WTC11 (cell line): Measurements from ENCODE around the gene KCNS3. TPM values are rescaled to one million over a fixed set of nuclear protein-coding genes. Genes with fewer than 3 reads are reported as not detected.

Source experiments
- ATAC-seq: fragments of 200-7000 bp; cut with Tn5 transposase; 2 replicates; pipeline ENCODE4 v1.10.0; 2021; ENCODE audit warnings: mild to moderate bottlenecking, moderate library complexity
- CTCF ChIA-PET: fragments of 300-600 bp; sonication (Branson Sonifier 250); formaldehyde crosslinking; loops from one replicate; lab custom pipeline; 2021; ENCODE audit warnings: antibody characterized with exemption; lab: Charles Lee
- POLR2A ChIA-PET: fragments of 350-600 bp; sonication (Branson Sonifier 250); formaldehyde crosslinking; loops from one replicate; lab custom pipeline; 2021; ENCODE audit warnings: antibody characterized with exemption; lab: Charles Lee
- DNase-seq: peaks from one replicate; pipeline ENCODE4 v3.0.0; 2021; ENCODE audit warnings: low spot score
- H3K27ac Mint-ChIP-seq: 2 replicates; pipeline ENCODE4 v1.8.0; 2021; ENCODE audit warnings: mixed read lengths
- H3K27me3 Mint-ChIP-seq: 2 replicates; pipeline ENCODE4 v1.8.0; 2021; ENCODE audit warnings: low read depth, mild to moderate bottlenecking, moderate library complexity, mixed read lengths
- H3K36me3 Mint-ChIP-seq: 2 replicates; pipeline ENCODE4 v1.8.0; 2021; ENCODE audit warnings: mixed read lengths
- H3K4me1 Mint-ChIP-seq: 2 replicates; pipeline ENCODE4 v1.8.0; 2022; ENCODE audit warnings: mixed read lengths
- H3K4me3 Mint-ChIP-seq: 2 replicates; pipeline ENCODE4 v1.8.0; 2021; ENCODE audit warnings: mild to moderate bottlenecking, moderate library complexity, mixed read lengths
- H3K9me3 Mint-ChIP-seq: 2 replicates; pipeline ENCODE4 v1.8.0; 2021; ENCODE audit warnings: mixed read lengths
- E2F4 ChIP-seq: sonication (generic); formaldehyde crosslinking; IDR thresholded peaks from 2 replicates; pipeline ENCODE4 v1.8.1; 2022; ENCODE audit warnings: low read depth, mild to moderate bottlenecking, moderate library complexity, missing genetic modification reagents, borderline replicate concordance
- EMX1 ChIP-seq: fragments of 250-450 bp; sonication (Bioruptor Pico); IDR thresholded peaks from 2 replicates; pipeline ENCODE4 v1.8.0; 2021; ENCODE audit warnings: mild to moderate bottlenecking
- JUN ChIP-seq: sonication (generic); formaldehyde crosslinking; IDR thresholded peaks from 2 replicates; pipeline ENCODE4 v1.8.0; 2023; ENCODE audit warnings: mild to moderate bottlenecking, missing genetic modification reagents
- TEAD1 ChIP-seq: sonication (generic); formaldehyde crosslinking; IDR thresholded peaks from 2 replicates; pipeline ENCODE4 v1.8.0; 2022; ENCODE audit warnings: mild to moderate bottlenecking, missing genetic modification reagents
- ZNF423 ChIP-seq: fragments of 250-450 bp; sonication (Bioruptor Pico); IDR thresholded peaks from 2 replicates; pipeline ENCODE4 v2.1.2; 2022; ENCODE audit warnings: mild to moderate bottlenecking, moderate library complexity
- total RNA-seq: library from RNA; stranded (reverse); gene quantifications from 3 replicates; pipeline ENCODE4 v1.2.3, GENCODE V29; 2021
- TF ChIP-seq, protein P1 (sequence below): sonication (generic); formaldehyde crosslinking; IDR thresholded peaks from 2 replicates; pipeline ENCODE4 v1.8.1; 2022; ENCODE audit warnings: missing genetic modification reagents, borderline replicate concordance
- TF ChIP-seq, protein P2 (sequence below): fragments of 250-450 bp; sonication (Bioruptor Pico); IDR thresholded peaks from 2 replicates; pipeline ENCODE4 v1.9.0; 2021; ENCODE audit warnings: mild to moderate bottlenecking, borderline replicate concordance
- TF ChIP-seq, protein P3 (sequence below): fragments of 250-450 bp; sonication (Bioruptor Pico); IDR thresholded peaks from 2 replicates; pipeline ENCODE4 v1.9.0; 2021; ENCODE audit warnings: mild to moderate bottlenecking
- TF ChIP-seq, protein P4 (sequence below): sonication (generic); formaldehyde crosslinking; IDR thresholded peaks from 2 replicates; pipeline ENCODE4 v1.8.1; 2022; ENCODE audit warnings: low read depth, missing genetic modification reagents, borderline replicate concordance

Gene KCNS3
- total RNA-seq, 1 experiment from 2014 or later: 25.2 TPM

GRCh38 chr2:17966798-17967197, 88.3 kb downstream of the KCNS3 start (continued):
- TF ChIP-seq, protein P1, sequence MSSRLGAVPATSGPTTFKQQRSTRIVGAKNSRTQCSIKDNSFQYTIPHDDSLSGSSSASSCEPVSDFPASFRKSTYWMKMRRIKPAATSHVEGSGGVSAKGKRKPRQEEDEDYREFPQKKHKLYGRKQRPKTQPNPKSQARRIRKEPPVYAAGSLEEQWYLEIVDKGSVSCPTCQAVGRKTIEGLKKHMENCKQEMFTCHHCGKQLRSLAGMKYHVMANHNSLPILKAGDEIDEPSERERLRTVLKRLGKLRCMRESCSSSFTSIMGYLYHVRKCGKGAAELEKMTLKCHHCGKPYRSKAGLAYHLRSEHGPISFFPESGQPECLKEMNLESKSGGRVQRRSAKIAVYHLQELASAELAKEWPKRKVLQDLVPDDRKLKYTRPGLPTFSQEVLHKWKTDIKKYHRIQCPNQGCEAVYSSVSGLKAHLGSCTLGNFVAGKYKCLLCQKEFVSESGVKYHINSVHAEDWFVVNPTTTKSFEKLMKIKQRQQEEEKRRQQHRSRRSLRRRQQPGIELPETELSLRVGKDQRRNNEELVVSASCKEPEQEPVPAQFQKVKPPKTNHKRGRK (CRISPR knock-in tag): no peak
- TF ChIP-seq EMX1 (CRISPR knock-in tag): no peak
- no peak for TF ChIP-seq JUN (CRISPR knock-in tag)
- TF ChIP-seq, protein P2, sequence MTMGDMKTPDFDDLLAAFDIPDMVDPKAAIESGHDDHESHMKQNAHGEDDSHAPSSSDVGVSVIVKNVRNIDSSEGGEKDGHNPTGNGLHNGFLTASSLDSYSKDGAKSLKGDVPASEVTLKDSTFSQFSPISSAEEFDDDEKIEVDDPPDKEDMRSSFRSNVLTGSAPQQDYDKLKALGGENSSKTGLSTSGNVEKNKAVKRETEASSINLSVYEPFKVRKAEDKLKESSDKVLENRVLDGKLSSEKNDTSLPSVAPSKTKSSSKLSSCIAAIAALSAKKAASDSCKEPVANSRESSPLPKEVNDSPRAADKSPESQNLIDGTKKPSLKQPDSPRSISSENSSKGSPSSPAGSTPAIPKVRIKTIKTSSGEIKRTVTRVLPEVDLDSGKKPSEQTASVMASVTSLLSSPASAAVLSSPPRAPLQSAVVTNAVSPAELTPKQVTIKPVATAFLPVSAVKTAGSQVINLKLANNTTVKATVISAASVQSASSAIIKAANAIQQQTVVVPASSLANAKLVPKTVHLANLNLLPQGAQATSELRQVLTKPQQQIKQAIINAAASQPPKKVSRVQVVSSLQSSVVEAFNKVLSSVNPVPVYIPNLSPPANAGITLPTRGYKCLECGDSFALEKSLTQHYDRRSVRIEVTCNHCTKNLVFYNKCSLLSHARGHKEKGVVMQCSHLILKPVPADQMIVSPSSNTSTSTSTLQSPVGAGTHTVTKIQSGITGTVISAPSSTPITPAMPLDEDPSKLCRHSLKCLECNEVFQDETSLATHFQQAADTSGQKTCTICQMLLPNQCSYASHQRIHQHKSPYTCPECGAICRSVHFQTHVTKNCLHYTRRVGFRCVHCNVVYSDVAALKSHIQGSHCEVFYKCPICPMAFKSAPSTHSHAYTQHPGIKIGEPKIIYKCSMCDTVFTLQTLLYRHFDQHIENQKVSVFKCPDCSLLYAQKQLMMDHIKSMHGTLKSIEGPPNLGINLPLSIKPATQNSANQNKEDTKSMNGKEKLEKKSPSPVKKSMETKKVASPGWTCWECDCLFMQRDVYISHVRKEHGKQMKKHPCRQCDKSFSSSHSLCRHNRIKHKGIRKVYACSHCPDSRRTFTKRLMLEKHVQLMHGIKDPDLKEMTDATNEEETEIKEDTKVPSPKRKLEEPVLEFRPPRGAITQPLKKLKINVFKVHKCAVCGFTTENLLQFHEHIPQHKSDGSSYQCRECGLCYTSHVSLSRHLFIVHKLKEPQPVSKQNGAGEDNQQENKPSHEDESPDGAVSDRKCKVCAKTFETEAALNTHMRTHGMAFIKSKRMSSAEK (CRISPR knock-in tag): no peak
- no peak for TF ChIP-seq E2F4
- TF ChIP-seq, protein P3, sequence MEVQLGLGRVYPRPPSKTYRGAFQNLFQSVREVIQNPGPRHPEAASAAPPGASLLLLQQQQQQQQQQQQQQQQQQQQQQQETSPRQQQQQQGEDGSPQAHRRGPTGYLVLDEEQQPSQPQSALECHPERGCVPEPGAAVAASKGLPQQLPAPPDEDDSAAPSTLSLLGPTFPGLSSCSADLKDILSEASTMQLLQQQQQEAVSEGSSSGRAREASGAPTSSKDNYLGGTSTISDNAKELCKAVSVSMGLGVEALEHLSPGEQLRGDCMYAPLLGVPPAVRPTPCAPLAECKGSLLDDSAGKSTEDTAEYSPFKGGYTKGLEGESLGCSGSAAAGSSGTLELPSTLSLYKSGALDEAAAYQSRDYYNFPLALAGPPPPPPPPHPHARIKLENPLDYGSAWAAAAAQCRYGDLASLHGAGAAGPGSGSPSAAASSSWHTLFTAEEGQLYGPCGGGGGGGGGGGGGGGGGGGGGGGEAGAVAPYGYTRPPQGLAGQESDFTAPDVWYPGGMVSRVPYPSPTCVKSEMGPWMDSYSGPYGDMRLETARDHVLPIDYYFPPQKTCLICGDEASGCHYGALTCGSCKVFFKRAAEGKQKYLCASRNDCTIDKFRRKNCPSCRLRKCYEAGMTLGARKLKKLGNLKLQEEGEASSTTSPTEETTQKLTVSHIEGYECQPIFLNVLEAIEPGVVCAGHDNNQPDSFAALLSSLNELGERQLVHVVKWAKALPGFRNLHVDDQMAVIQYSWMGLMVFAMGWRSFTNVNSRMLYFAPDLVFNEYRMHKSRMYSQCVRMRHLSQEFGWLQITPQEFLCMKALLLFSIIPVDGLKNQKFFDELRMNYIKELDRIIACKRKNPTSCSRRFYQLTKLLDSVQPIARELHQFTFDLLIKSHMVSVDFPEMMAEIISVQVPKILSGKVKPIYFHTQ (CRISPR knock-in tag): no peak
- TF ChIP-seq, all 79 proteins: peak for 0

DNA sequence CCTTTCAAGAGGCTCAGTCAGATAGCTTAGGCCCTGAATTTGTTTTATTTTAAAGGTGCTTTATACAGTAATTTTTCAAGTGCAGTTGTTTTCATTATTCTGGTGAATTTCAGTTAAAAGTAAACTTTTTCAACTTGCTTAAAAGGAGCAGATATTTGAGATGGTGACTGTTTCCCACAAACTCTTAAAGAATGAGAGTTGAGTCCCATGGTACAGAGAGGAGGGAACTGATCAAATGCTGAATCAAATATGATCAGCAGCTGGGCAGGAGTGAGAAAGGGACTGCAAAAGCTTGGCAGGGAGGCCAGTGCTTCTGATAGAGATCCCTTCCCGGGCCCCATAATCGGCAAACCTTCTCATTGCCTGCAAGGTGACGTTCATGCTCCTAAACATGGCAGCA, 91.2 kb downstream of the KCNS3 start:
- TF ChIP-seq ZNF423 (no peak), TEAD1 (CRISPR knock-in tag) (no peak)
- TF ChIP-seq, all 79 proteins: peak for 0
- ChIA-PET CTCF (no interaction called here), POLR2A (no interaction called here)
- ATAC-seq (no peak), DNase-seq (no peak)
- Mint-ChIP-seq H3K4me1 (no peaks in the 10 kb centered on the region), H3K36me3 (no peaks in the 10 kb centered on the region), H3K27me3 (no peaks in the 10 kb centered on the region), H3K9me3 (no peaks in the 10 kb centered on the region), H3K4me3 (no peak overlapping the region), H3K27ac (no peak overlapping the region)

DNA sequence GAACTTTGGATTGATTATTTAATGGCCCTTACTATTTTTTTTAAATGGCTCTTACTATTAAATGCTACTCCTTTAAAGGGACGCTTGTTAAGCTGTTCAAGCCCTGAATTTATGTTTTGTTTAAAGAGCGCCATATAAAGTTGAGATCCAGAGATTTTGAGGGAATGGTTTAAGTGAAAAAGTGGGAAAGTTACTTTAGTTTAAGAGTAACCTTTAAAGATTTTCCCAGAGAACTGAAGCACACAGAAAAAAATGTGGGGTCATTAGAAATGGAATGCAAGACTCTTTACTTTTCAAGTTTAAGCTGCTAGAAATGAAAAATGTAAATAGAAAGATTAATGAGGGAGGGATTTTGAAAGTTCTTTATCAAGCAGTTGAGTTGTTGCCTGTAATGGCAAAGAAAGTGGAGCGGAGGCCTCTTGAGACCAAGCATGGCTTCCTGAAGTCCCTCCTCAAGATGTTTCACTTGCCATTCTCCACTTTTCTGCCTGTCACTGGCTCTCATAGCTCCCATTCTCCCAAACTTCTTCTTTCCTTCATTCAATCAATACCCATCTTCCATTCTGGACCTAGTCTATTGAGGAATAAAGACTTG, 93.2 kb downstream of the KCNS3 start:
- ATAC-seq: no peak
- Mint-ChIP-seq H3K36me3 (no peaks in the 10 kb centered on the region), H3K27ac (no peak overlapping the region), H3K4me3 (no peak overlapping the region), H3K4me1 (0 out of 2 replicates have a peak, but pooled peaks cover 4% of the 10 kb centered on the region), H3K27me3 (no peaks in the 10 kb centered on the region), H3K9me3 (no peaks in the 10 kb centered on the region)
- TF ChIP-seq, protein P4, sequence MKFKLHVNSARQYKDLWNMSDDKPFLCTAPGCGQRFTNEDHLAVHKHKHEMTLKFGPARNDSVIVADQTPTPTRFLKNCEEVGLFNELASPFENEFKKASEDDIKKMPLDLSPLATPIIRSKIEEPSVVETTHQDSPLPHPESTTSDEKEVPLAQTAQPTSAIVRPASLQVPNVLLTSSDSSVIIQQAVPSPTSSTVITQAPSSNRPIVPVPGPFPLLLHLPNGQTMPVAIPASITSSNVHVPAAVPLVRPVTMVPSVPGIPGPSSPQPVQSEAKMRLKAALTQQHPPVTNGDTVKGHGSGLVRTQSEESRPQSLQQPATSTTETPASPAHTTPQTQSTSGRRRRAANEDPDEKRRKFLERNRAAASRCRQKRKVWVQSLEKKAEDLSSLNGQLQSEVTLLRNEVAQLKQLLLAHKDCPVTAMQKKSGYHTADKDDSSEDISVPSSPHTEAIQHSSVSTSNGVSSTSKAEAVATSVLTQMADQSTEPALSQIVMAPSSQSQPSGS (CRISPR knock-in tag): no peak
- no peak for DNase-seq
- POLR2A ChIA-PET: no interaction called here
- CTCF ChIA-PET: no interaction called here
